Breast epithelium (tissue), 3 donors: ENCODE measurements around the gene BTRC.
"Not testable (repeated sequence)": the region's sequence is repeated elsewhere in the genome, so short reads cannot be mapped to it uniquely, and the experiment has no call there.

ENCODE experiments used
- CTCF ChIP-seq, 3 donors: fragments of 450-650 bp; IDR thresholded peaks; one replicate each; pipeline ENCODE4 v1.5.1; 2016 to 2017; ENCODE audit warnings: antibody characterized with exemption in 3 of 3, mild to moderate bottlenecking in 3 of 3, moderate library complexity in 3 of 3
- POLR2A ChIP-seq: fragments of 450-650 bp; IDR thresholded peaks from one replicate; pipeline ENCODE4 v1.6.1; 2016; ENCODE audit warnings: antibody characterized with exemption, mild to moderate bottlenecking, moderate library complexity
- POLR2AphosphoS5 ChIP-seq, 3 donors: sonication (generic); formaldehyde crosslinking; IDR thresholded peaks; one replicate each; pipeline ENCODE4 v1.6.1; 2017; ENCODE audit warnings: antibody characterized with exemption in 3 of 3

- TF ChIP-seq CTCF (IDR thresholded peaks at IDR 0.05); POLR2A; POLR2AphosphoS5 (IDR thresholded peaks at IDR 0.05): not testable (repeated sequence)
These were observed 68.0 kb downstream of the BTRC start for GRCh38 chr10:101421967-101422366.
